Adrenal gland (tissue), 12 donors: ENCODE measurements around the gene MAPK1. TPM values are rescaled to one million over a fixed set of nuclear protein-coding genes. Genes with fewer than 3 reads are reported as not detected.
"Not testable (repeated sequence)": the region's sequence is repeated elsewhere in the genome, so short reads cannot be mapped to it uniquely, and the experiment has no call there.

Source experiments
- DNase-seq, 7 donors: peaks; one replicate each; pipeline ENCODE4 v3.0.0-alpha.2; 2019 to 2020
- H3K27ac ChIP-seq, 5 donors: fragments of 200-600 bp; sonication (generic) in 4 of 5; 1 replicate in 3 of 5; 2 replicates in 2 of 5; pipeline versions ENCODE4 v1.5.1 to v1.8.0; 2016 to 2020; ENCODE audit warnings: mild to moderate bottlenecking in 1 of 5
- H3K27me3 ChIP-seq: fragments of 200-600 bp; 2 replicates; pipeline ENCODE4 v1.8.0; 2021
- H3K36me3 ChIP-seq, 2 donors: fragments of 200-600 bp; replicated peaks in 1 of 2; 1 replicate in 1 of 2; 2 replicates in 1 of 2; pipeline versions ENCODE4 v1.5.1 to v1.8.0; 2018 to 2022
- H3K4me1 ChIP-seq, 2 donors: fragments of 200-600 bp; replicated peaks in 1 of 2; 1 replicate in 1 of 2; 2 replicates in 1 of 2; pipeline versions ENCODE4 v1.5.1 to v1.8.0; 2018 to 2021
- H3K4me3 ChIP-seq, 4 donors: fragments of 200-600 bp; sonication (generic) in 3 of 4; one replicate each; pipeline ENCODE4 v1.5.1; 2016 to 2018
- H3K9me3 ChIP-seq, 3 donors: fragments of 200-600 bp; sonication (generic) in 1 of 3; replicated peaks in 1 of 3; 1 replicate in 2 of 3; 2 replicates in 1 of 3; pipeline versions ENCODE4 v1.5.1 to v1.8.0; 2016 to 2021
- POLR2A ChIP-seq, 2 donors: fragments of 450-650 bp; IDR thresholded peaks; one replicate each; pipeline ENCODE4 v1.6.1; 2017; ENCODE audit warnings: antibody characterized with exemption in 2 of 2, mild to moderate bottlenecking in 2 of 2, moderate library complexity in 1 of 2
- WGBS, 4 donors: extraction: QIAGEN DNeasy Blood & Tissue Kit in 2 of 4; methylation state at CpG; one replicate each; pipeline versions ENCODE4 v1.1.5 to v1.1.7; 2013 to 2017; 5-methylcytosine and 5-hydroxymethylcytosine counted together
- intact Hi-C, 2 donors: fragments of 100-400 bp; cut with DNase I; formaldehyde crosslinking; loops; one replicate each; pipeline versions ENCODE4 v1.14.1 to v1.15.0; 2022 to 2023
- polyA plus RNA-seq, 3 donors: library from polyadenylated mRNA; stranded (reverse); fragments of 200-250 nt in 2 of 3; fragments of 350-450 nt in 1 of 3; fragmentation: Illumina TruSeq in 1 of 3; extraction: RNeasy Lipid Tissue Mini Kit (QIAGEN cat#74804) in 1 of 3; gene quantifications; one replicate each; pipeline ENCODE4 v1.2.3, GENCODE V29; 2013 to 2014
- total RNA-seq, 9 donors: library from RNA; depleted of rRNA in 4 of 9; stranded (reverse); fragments of >200 nt in 4 of 9; fragments of 120-200 nt in 1 of 9; fragmentation: NEBNext Ultra II Directional in 1 of 9; extraction: Animal tissue kit (Norgen Biotek cat#: 25700) in 1 of 9; gene quantifications; one replicate each; pipeline versions ENCODE4 v1.1.0 to v1.2.4, GENCODE V29; 2013 to 2023
- TF ChIP-seq, protein P1 (sequence below), 6 experiments: fragments of 450-650 bp in 4 of 6; fragments of 200-600 bp in 2 of 6; sonication (generic) in 1 of 6; IDR thresholded peaks; 1 replicate in 5 of 6; 2 replicates in 1 of 6; pipeline versions ENCODE4 v1.5.1 to v1.8.0; 2016 to 2021; ENCODE audit warnings: antibody characterized with exemption in 6 of 6, mild to moderate bottlenecking in 2 of 6, moderate library complexity in 1 of 6
- donor health status: healthy with polysubstance abuse.
- donor health status: Bipolar disorder and iron deficiency.
- donor health status: DM: yes; HTN: yes; CAD: no.
- donor health status: DM: no; HTN: no; CAD: no.
- donor health status: DM: no; HTN: no; CAD: no.
- donor health status: DM: yes; HTN: yes; CAD: no.

The MAPK1 gene
- total and polyA plus RNA-seq, 12 donors: 9.6 to 201 (median 94.4) TPM

GRCh38 chr22:21796863-21797262, 70.6 kb downstream of the MAPK1 start:
- intact Hi-C loops: no loop called here
- TF ChIP-seq, protein P1, sequence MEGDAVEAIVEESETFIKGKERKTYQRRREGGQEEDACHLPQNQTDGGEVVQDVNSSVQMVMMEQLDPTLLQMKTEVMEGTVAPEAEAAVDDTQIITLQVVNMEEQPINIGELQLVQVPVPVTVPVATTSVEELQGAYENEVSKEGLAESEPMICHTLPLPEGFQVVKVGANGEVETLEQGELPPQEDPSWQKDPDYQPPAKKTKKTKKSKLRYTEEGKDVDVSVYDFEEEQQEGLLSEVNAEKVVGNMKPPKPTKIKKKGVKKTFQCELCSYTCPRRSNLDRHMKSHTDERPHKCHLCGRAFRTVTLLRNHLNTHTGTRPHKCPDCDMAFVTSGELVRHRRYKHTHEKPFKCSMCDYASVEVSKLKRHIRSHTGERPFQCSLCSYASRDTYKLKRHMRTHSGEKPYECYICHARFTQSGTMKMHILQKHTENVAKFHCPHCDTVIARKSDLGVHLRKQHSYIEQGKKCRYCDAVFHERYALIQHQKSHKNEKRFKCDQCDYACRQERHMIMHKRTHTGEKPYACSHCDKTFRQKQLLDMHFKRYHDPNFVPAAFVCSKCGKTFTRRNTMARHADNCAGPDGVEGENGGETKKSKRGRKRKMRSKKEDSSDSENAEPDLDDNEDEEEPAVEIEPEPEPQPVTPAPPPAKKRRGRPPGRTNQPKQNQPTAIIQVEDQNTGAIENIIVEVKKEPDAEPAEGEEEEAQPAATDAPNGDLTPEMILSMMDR (IDR thresholded peaks at IDR 0.05): no peak
- no peak for TF ChIP-seq POLR2A (IDR thresholded peaks at IDR 0.05)
- WGBS, 4 donors: 76 to 90% (median 88%) methylated on average over 5 of the region's 5 CpGs

GRCh38 chr22:21796231-21796630, 71.2 kb downstream of the MAPK1 start:
- TF ChIP-seq, protein P1 (IDR thresholded peaks at IDR 0.05): no peak
- TF ChIP-seq POLR2A (IDR thresholded peaks at IDR 0.05): no peak
- Histone ChIP-seq H3K4me3 (no peak overlapping the region), H3K4me1 (peaks cover 0 to 15% of the 10 kb centered on the region in 2 donors), H3K9me3 (no peaks in the 10 kb centered on the region), H3K36me3 (peaks cover 0 to 41% of the 10 kb centered on the region in 2 donors), H3K27ac (no peak overlapping the region), H3K27me3 (no peaks in the 10 kb centered on the region)
- intact Hi-C loops: no loop called here
- WGBS, 4 donors: 77 to 96% (median 79%) methylated on average over 3 of the region's 3 CpGs
- DNase-seq: no peak

More at GRCh38 chr22:21796863-21797262, 70.6 kb downstream of the MAPK1 start:
- Histone ChIP-seq H3K27me3 (no peaks in the 10 kb centered on the region), H3K27ac (no peak overlapping the region), H3K4me3 (no peak overlapping the region), H3K4me1 (peaks cover 0 to 11% of the 10 kb centered on the region in 2 donors), H3K36me3 (peaks cover 0 to 43% of the 10 kb centered on the region in 2 donors), H3K9me3 (no peaks in the 10 kb centered on the region)
- no peak for DNase-seq

- 96 to 99% (median 97%) methylated on average over 10 of the region's 10 CpGs for WGBS, 4 donors
- peaks cover 0 to 37% of the 10 kb centered on the region in 2 donors for H3K36me3 ChIP-seq
Observed at GRCh38 chr22:21793716-21794115, 73.7 kb downstream of the MAPK1 start.

DNA sequence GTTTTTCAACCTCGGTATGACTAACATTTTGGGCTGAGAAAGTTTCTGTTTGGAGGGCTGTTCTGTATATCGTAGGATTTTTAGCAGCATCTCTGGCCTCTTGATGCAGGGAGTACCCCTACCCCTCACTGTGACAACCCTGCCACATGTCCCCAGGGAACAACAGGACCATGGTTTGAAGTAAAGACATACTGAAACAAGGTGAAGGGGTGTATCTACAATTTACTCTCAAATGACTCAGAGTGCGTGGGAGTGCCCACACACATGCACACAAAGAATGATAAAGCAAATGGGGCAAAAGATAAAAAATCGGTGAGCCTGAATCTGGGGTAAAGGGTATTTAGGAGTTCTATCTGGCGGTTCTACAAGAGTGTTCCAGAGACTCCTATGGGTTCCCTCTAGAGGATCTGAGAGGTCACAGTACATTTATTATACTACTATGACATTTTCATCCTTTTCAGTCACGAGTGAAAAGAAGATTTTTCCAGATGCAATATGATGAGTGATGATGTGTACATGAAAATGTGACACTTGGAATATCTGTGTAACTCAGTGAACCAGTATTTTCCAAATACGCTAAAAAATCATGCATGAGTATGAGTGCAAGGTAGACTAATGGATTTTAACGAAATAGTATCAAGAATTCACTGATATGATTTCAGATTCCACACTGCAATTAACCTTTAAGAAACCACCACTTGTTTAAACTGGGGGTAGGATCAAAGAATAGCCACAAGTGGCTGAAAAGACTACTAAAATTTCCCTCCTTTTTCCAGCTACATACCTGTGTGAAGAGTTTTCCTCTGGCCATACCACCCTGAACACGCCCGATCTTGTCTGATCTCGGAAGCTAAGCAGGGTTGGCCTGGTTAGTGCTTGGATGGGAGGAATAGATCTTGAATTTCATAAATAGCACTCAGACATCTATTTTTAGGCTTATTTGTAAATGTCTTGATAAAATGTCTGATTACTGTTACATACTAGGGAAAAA, 75.5 kb downstream of the MAPK1 start:
- Histone ChIP-seq H3K9me3 (no peaks in the 10 kb centered on the region), H3K4me1 (peaks cover 0 to 10% of the 10 kb centered on the region in 2 donors), H3K27ac (peak overlapping the region in 2 of 5 donors; percentile 8 to 54), H3K36me3 (peaks cover 0 to 45% of the 10 kb centered on the region in 2 donors), H3K4me3 (no peak overlapping the region), H3K27me3 (no peaks in the 10 kb centered on the region)
- no peak for DNase-seq
- WGBS, 4 donors: 66 to 80% (median 72%) methylated on average over 10 to 11 of the region's 11 CpGs
- TF ChIP-seq, protein P1 (IDR thresholded peaks at IDR 0.05): no peak
- TF ChIP-seq POLR2A (IDR thresholded peaks at IDR 0.05): no peak
- intact Hi-C loops: no loop called here

More at GRCh38 chr22:21793716-21794115, 73.7 kb downstream of the MAPK1 start:
- intact Hi-C loops, H3K27ac ChIP-seq, H3K4me3 ChIP-seq, H3K27me3 ChIP-seq, DNase-seq, H3K9me3 ChIP-seq: not testable (repeated sequence)
- H3K4me1 ChIP-seq: peaks cover 0 to 15% of the 10 kb centered on the region in 2 donors

- H3K4me3 ChIP-seq, H3K9me3 ChIP-seq, H3K27me3 ChIP-seq, DNase-seq, intact Hi-C loops: not testable (repeated sequence)
- 94 to 97% (median 96%) methylated on average over 11 of the region's 11 CpGs for WGBS, 4 donors
- peaks cover 0 to 10% of the 10 kb centered on the region in 2 donors for H3K4me1 ChIP-seq
- peaks cover 0 to 36% of the 10 kb centered on the region in 2 donors for H3K36me3 ChIP-seq
- H3K27ac ChIP-seq: peak overlapping the region in 1 of 5 donors; percentile 54
Observed at GRCh38 chr22:21790849-21791610, 76.4 kb downstream of the MAPK1 start.
